Activated CD4-positive, alpha-beta T cell treated with anti-CD3 and anti-CD28 coated beads, Interleukin-2, amount 10 ng/mL, durations not matched to agents 7 days and 5 days (primary cell): ENCODE results near the gene FAT2. TPM values are rescaled to one million over a fixed set of nuclear protein-coding genes. Genes with fewer than 3 reads are reported as not detected.

Experiments used
- CTCF ChIA-PET: fragments of 350-600 bp; sonication (Branson Sonifier 250); formaldehyde crosslinking; loops from one replicate; lab custom pipeline; 2021; ENCODE audit warnings: antibody characterized with exemption; lab: Charles Lee
- POLR2A ChIA-PET: fragments of 350-600 bp; sonication (Branson Sonifier 250); formaldehyde crosslinking; loops from one replicate; lab custom pipeline; 2021; ENCODE audit warnings: antibody characterized with exemption; lab: Charles Lee
- DNase-seq: peaks from one replicate; pipeline ENCODE4 v3.0.0-alpha.2; 2020
- H3K27ac Mint-ChIP-seq: one replicate; pipeline ENCODE4 v1.8.0; 2021; ENCODE audit warnings: mild to moderate bottlenecking, moderate library complexity, mixed read lengths
- H3K27me3 Mint-ChIP-seq: one replicate; pipeline ENCODE4 v1.8.0; 2021; ENCODE audit warnings: mixed read lengths
- H3K36me3 Mint-ChIP-seq: one replicate; pipeline ENCODE4 v1.8.0; 2021; ENCODE audit warnings: low read depth, mixed read lengths
- H3K4me1 Mint-ChIP-seq: one replicate; pipeline ENCODE4 v1.8.0; 2021; ENCODE audit warnings: mixed read lengths
- H3K4me3 Mint-ChIP-seq: one replicate; pipeline ENCODE4 v1.8.0; 2021; ENCODE audit warnings: mild to moderate bottlenecking, moderate library complexity, mixed read lengths
- H3K9me3 Mint-ChIP-seq: one replicate; pipeline ENCODE4 v1.8.0; 2021; ENCODE audit warnings: mixed read lengths
- total RNA-seq, 2 experiments: library from RNA; stranded (reverse); gene quantifications; one replicate each; pipeline ENCODE4 v1.2.3, GENCODE V29; 2021

Gene FAT2
- total RNA-seq, 2 experiments from 2014 or later: not detected

DNA sequence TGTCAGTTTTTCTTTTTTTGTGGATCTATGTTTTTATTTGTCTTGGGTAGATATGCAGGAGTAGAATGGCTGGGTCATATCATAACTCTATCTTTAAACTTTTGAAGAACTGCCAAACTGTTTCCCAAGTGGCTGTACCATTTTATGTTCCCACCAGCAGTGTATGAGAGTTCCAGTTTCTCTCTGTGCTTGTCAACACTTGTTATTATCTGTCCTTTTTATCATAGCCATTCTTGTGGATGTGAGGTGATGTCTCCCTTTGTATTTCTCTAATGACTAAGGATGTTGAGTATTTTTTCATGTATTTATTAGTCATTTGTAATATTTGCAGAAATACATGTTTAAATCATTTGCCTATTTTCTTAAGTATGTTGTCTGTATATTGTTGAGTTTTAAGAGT, 17.4 kb upstream of the FAT2 start:
- Mint-ChIP-seq H3K27ac (no peak overlapping the region), H3K4me1 (peaks cover 16% of the 10 kb centered on the region), H3K9me3 (no peaks in the 10 kb centered on the region), H3K36me3 (no peaks in the 10 kb centered on the region), H3K27me3 (peaks cover 9% of the 10 kb centered on the region), H3K4me3 (no peak overlapping the region)
- ChIA-PET POLR2A (no interaction called here), CTCF (interaction anchor here (0.6 kb wide), 1 partner anchor 43 kb away, joined by 3 read pairs; no protein-coding TSS in a partner anchor)
- no peak for DNase-seq

DNA sequence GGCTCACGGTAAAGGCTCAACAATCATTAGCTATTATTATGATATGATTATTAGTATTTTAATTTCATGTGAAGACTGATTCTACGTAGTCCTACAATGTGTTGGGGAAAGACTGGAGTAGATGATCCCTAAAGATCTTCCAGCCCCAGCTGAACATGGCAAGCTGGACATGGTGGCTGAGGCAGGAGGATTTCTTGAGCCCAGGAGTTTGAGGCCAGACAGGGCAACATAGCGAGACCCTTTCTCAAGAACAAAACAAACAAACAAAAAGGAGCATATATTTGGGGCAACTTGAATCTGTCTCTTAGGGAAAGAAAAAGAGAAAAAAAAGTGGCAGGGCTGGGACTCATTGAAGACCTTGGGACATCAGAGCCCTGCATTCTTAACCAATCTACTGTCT, 16.2 kb upstream of the FAT2 start:
- ChIA-PET POLR2A (no interaction called here), CTCF (no interaction called here)
- no peak overlapping the region for H3K27ac Mint-ChIP-seq
- H3K9me3 Mint-ChIP-seq: no peaks in the 10 kb centered on the region
- no peak for DNase-seq
- peaks cover 3% of the 10 kb centered on the region for H3K4me1 Mint-ChIP-seq
- no peaks in the 10 kb centered on the region for H3K36me3 Mint-ChIP-seq
- no peak overlapping the region for H3K4me3 Mint-ChIP-seq
- peaks cover 9% of the 10 kb centered on the region for H3K27me3 Mint-ChIP-seq

DNA sequence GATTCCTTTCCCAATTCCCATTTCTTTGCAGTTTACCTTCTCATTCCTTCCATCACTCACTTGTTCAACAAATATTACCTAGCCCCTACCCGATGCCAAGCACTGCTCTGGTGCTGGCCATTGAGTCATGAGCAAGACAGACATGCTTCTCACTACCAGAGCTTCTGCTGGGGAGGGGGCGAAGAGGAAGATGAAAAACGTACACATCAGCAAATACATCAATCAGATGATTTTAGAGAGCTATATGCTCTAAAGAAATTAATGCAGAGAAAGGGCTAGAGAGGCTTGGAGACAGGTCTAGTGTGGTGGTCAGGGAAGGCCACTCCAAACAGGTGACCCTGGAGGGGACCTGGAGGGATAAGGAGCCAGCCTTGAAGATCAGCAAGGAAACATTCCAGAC, 14.4 kb upstream of the FAT2 start:
- POLR2A ChIA-PET: no interaction called here
- H3K4me1 Mint-ChIP-seq: no peaks in the 10 kb centered on the region

DNA sequence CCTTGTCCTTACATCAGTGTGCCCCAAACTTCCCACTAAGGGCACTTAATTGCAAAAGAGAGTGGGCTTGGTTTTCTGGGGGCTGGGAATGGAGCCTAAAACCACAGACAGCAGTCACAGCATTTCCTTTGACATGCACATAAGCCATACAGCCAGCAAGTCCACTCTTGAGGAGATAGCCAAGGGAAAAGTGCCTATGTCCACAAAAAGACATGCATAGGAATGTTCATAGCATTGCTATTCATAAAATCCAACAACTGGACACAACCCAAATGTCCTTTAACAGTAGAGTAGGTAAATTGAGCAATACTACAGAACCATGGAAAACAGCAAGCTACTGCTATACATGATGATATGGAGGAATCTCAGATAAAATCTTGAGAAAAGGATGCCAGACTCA, 11.7 kb upstream of the FAT2 start:
- no peak for DNase-seq
- H3K9me3 Mint-ChIP-seq: no peaks in the 10 kb centered on the region
- H3K36me3 Mint-ChIP-seq: no peaks in the 10 kb centered on the region
- ChIA-PET CTCF (interaction anchor here (1.1 to 1.3 kb wide), 2 partner anchors 9 to 15 kb away, joined by 3 read pairs; no protein-coding TSS in a partner anchor), POLR2A (no interaction called here)
- no peaks in the 10 kb centered on the region for H3K4me1 Mint-ChIP-seq
- peaks cover 9% of the 10 kb centered on the region for H3K27me3 Mint-ChIP-seq
- H3K4me3 Mint-ChIP-seq: no peak overlapping the region
- H3K27ac Mint-ChIP-seq: no peak overlapping the region

More for the DNA sequence above, 14.4 kb upstream of the FAT2 start:
- CTCF ChIA-PET: interaction anchor here (0.7 kb wide), 1 partner anchor 18 kb away, joined by 3 read pairs; no protein-coding TSS in a partner anchor
- Mint-ChIP-seq H3K36me3 (no peaks in the 10 kb centered on the region), H3K4me3 (no peak overlapping the region), H3K27ac (no peak overlapping the region), H3K27me3 (peaks cover 9% of the 10 kb centered on the region), H3K9me3 (no peaks in the 10 kb centered on the region)
- no peak for DNase-seq

DNA sequence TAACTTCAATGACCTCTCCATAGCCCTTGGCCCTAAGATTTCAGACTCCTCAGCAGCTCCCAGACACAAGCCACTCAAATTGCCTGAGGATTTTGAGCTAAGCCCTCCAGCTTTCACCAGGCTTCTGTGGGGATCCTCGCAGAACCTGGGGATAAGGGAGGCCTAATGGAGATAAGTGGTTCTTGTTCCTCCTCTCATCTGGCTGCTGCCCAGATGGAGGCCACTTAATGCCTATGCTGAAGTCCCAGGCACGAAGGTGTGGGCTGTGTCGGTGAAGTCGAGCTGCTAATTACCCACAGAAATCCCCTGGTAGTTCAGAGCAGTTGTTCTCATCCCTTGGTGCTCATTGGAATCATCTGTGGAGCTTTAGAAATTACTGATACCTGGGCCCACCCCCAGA, 10.3 kb upstream of the FAT2 start:
- Mint-ChIP-seq H3K27ac (no peak overlapping the region), H3K4me3 (no peak overlapping the region), H3K9me3 (no peaks in the 10 kb centered on the region), H3K27me3 (peaks cover 6% of the 10 kb centered on the region), H3K36me3 (no peaks in the 10 kb centered on the region), H3K4me1 (no peaks in the 10 kb centered on the region)
- CTCF ChIA-PET: interaction anchor here (0.5 to 1.3 kb wide), 3 partner anchors 16 to 155 kb away, joined by 3 read pairs; no protein-coding TSS in a partner anchor
- POLR2A ChIA-PET: no interaction called here
- no peak for DNase-seq

DNA sequence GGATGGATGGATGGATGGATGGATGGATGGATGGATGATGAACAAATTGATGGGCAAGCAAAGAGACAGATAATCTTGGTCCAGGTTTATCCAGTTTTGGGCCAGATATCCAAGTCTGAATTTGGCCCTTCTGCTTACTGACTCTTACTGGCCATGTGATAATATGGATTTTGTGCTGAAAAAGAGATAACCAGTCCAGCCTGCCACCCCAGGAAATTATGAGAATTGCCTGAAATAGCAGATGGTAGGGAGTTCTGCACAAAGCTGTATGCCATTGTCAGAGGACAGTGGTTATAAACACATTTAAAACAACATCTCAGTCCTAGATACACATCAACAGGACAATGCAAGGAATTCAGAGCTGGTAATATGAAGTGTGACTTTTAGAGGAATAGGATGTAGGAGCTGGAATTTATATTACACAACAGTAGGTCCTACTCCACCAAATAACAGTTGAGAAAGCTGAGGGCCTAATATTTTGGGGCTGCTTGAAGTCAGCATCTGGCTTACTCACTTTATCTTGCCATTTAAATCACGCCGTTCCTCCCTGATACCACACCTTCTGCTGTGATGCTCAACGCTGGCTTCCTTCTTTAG, 9.0 kb upstream of the FAT2 start:
- H3K4me1 Mint-ChIP-seq: no peaks in the 10 kb centered on the region
- POLR2A ChIA-PET: no interaction called here
- no peak overlapping the region for H3K27ac Mint-ChIP-seq
- H3K9me3 Mint-ChIP-seq: no peaks in the 10 kb centered on the region
- CTCF ChIA-PET: interaction anchor here (1.1 kb wide), 1 partner anchor 47 kb away, joined by 3 read pairs; no protein-coding TSS in a partner anchor
- no peak overlapping the region for H3K4me3 Mint-ChIP-seq
- no peak for DNase-seq
- H3K27me3 Mint-ChIP-seq: peaks cover 4% of the 10 kb centered on the region
- H3K36me3 Mint-ChIP-seq: no peaks in the 10 kb centered on the region

DNA sequence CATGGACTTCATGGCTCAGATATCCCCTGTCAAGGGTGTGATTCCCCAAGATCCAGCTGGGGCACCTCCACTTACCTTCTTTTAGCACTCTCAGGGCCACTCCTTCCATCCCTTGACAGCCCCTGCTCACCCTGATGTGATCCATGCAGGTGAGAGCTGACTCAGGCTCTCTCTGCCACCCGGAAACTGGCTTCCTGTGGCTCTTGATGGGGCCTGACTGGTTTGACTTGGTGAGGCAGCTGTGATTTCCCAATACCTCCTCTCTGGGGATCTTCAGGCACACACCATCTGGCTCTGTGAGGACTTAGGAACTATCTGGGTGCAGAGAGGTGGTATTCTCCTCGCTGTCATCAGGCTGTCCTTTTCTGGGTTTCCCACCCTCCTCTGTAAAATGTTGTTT, 7.9 kb upstream of the FAT2 start:
- no peaks in the 10 kb centered on the region for H3K27me3 Mint-ChIP-seq
- CTCF ChIA-PET: interaction anchor here (0.6 to 1.5 kb wide), 2 partner anchors 13 to 42 kb away, joined by 3 to 4 read pairs; no protein-coding TSS in a partner anchor
- H3K9me3 Mint-ChIP-seq: no peaks in the 10 kb centered on the region
- no peaks in the 10 kb centered on the region for H3K36me3 Mint-ChIP-seq
- no peak for DNase-seq
- H3K4me3 Mint-ChIP-seq: no peak overlapping the region
- no peaks in the 10 kb centered on the region for H3K4me1 Mint-ChIP-seq
- H3K27ac Mint-ChIP-seq: no peak overlapping the region
- POLR2A ChIA-PET: no interaction called here

DNA sequence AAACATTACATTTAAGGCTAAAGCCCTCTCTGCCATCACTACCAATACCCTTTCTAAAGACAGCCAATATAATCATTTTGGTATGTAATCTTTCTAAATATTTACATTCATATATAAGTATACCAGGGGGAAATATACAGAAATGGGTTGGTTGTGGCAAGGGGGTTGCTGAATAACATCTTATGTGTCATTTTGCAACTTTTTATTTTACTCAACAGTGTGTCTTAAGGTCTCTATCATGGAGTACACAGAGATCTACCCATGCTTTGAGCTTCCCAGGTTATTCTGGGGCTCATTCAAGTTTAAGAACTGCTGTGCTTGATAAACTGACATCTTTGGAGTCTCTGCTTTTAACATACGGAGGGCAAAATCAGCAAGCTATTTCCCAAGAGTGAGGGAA, 7.4 kb upstream of the FAT2 start:
- H3K27me3 Mint-ChIP-seq: no peaks in the 10 kb centered on the region
- H3K9me3 Mint-ChIP-seq: no peaks in the 10 kb centered on the region
- no peaks in the 10 kb centered on the region for H3K4me1 Mint-ChIP-seq
- no peak overlapping the region for H3K4me3 Mint-ChIP-seq
- ChIA-PET POLR2A (no interaction called here), CTCF (interaction anchor here (0.6 to 1.5 kb wide), 3 partner anchors 13 to 53 kb away, joined by 3 to 4 read pairs (median 3); no protein-coding TSS in a partner anchor)
- H3K36me3 Mint-ChIP-seq: no peaks in the 10 kb centered on the region
- DNase-seq: no peak
- H3K27ac Mint-ChIP-seq: no peak overlapping the region

DNA sequence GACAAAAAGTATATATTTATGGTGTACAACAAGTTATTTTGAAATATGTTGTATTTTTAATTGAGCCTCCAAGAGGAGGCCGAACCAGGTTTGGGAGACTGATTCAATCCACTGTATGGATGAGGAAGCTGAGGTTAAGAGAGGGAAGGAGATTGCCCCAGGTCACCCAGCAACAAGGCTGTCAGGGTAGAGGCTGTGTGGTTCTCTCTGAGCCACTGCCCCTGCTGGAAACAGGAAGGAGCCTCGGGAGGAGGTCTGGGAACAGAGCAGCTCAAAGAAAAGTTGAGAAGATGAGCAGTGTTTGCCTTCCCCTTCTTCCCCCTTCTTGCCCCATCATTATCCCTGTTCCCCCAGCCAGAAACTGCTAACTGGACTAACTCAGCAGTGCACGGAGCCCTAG, 6.6 kb upstream of the FAT2 start:
- CTCF ChIA-PET: interaction anchor here (1.3 to 1.5 kb wide), 2 partner anchors 12 to 54 kb away, joined by 3 to 4 read pairs; no protein-coding TSS in a partner anchor
- DNase-seq: no peak
- no peaks in the 10 kb centered on the region for H3K27me3 Mint-ChIP-seq
- H3K27ac Mint-ChIP-seq: no peak overlapping the region
- POLR2A ChIA-PET: no interaction called here
- no peak overlapping the region for H3K4me3 Mint-ChIP-seq
- H3K4me1 Mint-ChIP-seq: no peaks in the 10 kb centered on the region
- H3K36me3 Mint-ChIP-seq: no peaks in the 10 kb centered on the region
- no peaks in the 10 kb centered on the region for H3K9me3 Mint-ChIP-seq

DNA sequence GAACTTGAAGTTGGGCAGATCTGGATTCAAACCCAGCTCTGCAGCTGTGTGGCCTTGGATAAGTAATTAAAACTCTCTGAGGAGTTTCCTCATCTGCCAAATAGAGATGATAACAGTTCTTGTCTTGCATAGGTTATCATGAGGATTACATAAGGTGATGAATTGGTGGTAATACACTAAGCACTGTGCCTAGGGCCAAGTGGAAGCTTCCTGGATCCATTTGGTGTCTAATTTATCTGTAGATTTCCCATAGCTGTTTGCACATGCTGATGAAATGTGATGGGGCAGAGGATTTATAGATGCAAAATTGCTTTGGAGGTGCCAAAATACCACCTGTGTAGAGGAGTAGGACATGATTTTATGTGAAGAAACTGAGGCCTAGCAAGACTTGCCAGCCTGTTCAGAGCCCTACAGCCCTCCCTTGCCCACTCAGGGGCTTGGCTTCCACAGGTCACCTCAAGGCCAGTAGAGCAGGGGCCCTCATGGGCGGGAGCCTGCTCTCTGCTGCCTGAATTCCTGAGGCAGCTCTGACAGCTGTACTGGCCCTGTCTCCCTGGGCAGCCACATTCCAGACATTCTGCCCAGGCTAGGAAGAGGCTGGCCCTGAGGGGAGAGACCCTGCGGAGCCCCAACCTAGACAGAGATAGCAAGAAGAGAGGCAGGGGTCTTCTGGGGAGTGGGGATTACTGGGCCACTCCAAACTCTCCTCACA, 5.9 kb upstream of the FAT2 start:
- H3K4me3 Mint-ChIP-seq: no peak overlapping the region
- H3K27ac Mint-ChIP-seq: peak overlapping the region; percentile 51
- H3K36me3 Mint-ChIP-seq: no peaks in the 10 kb centered on the region
- no peaks in the 10 kb centered on the region for H3K9me3 Mint-ChIP-seq
- POLR2A ChIA-PET: no interaction called here
- no peak for DNase-seq
- CTCF ChIA-PET: interaction anchor here (1.3 kb wide), 3 partner anchors 10 to 174 kb away, joined by 3 read pairs; no protein-coding TSS in a partner anchor
- H3K4me1 Mint-ChIP-seq: no peaks in the 10 kb centered on the region
- no peaks in the 10 kb centered on the region for H3K27me3 Mint-ChIP-seq

DNA sequence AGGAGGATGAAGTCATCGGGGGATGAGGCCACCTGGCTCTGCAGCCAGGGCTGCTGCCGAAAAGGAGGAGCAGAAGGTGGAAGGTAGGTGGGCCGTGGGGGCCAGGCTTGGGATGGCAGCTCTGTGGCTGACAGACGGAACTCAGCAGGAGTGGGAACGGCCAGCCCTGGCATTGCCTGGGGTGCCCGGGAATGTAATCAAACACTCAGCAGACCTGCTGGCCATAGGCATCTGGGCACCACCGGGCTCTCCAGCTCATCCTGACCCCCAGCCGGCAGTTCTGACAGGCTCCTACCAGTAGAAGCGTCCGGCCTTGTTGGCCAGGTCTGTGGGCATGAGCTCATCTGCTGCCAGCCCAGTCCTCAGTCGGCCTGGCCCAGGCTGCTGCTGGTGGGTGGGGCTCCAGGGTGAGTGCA, 4.3 kb upstream of the FAT2 start:
- H3K4me3 Mint-ChIP-seq: no peak overlapping the region
- no peaks in the 10 kb centered on the region for H3K9me3 Mint-ChIP-seq
- ChIA-PET POLR2A (no interaction called here), CTCF (interaction anchor here (0.6 to 1.3 kb wide), 4 partner anchors 15 to 300 kb away, joined by 3 to 4 read pairs (median 3); no protein-coding TSS in a partner anchor)
- no peak overlapping the region for H3K27ac Mint-ChIP-seq
- H3K36me3 Mint-ChIP-seq: no peaks in the 10 kb centered on the region
- no peaks in the 10 kb centered on the region for H3K27me3 Mint-ChIP-seq
- no peaks in the 10 kb centered on the region for H3K4me1 Mint-ChIP-seq
- no peak for DNase-seq

DNA sequence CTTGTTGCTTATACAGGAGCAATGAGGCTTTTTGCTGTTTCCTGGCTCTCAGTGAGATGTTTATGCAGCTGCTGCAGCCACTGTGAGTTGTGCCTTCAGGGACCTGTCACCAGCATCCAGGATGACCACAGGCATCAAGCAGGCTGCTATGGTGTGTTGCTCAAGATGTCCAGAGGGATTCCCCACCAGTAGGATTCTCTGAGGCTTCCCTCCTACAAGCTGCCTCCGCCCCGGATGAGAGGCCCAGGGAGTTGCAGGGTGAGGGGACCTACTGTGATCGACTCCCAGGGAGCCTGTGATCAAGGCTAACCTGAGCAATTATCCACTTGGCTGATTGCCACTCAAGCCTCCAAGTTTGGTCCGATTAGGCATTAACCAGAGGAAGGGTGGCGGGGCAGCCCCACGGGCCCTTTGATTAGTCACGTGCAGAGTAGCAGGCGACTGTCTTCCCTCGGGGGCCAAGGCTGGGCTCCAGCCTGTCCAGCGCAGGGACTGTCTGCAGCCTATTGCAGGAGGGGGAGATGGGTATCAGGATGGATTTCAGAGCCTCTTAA, 1.8 kb upstream of the FAT2 start:
- ChIA-PET POLR2A (no interaction called here), CTCF (no interaction called here)
- Mint-ChIP-seq H3K27me3 (no peaks in the 10 kb centered on the region), H3K4me3 (no peak overlapping the region), H3K36me3 (no peaks in the 10 kb centered on the region), H3K9me3 (no peaks in the 10 kb centered on the region), H3K27ac (no peak overlapping the region), H3K4me1 (no peaks in the 10 kb centered on the region)
- no peak for DNase-seq
